A673 (cell line): ENCODE measurements around the gene NPC1.

Experiments
- CTCF ChIP-seq: fragments of 300-800, 200-600 bp; sonication (generic); conservative IDR thresholded peaks from 2 replicates; pipeline ENCODE4 v1.5.1; 2017; ENCODE audit warnings: low read depth, mild to moderate bottlenecking, antibody characterized with exemption, low read length, moderate library complexity, mixed read lengths
- EZH2 ChIP-seq: fragments of 200-600 bp; sonication (generic); IDR thresholded peaks from 2 replicates; pipeline ENCODE4 v1.6.1; 2017; ENCODE audit warnings: borderline replicate concordance, low read depth, mild to moderate bottlenecking, mixed read lengths, antibody characterized with exemption, low read length; ENCODE audit not compliant: poor library complexity, severe bottlenecking

GRCh38 chr18:23634692-23635091, 48.4 kb upstream of the NPC1 start:
- TF ChIP-seq CTCF = no peak
- no peak for TF ChIP-seq EZH2
